HEK293T (cell line): ENCODE results near the gene PLCB1.

ENCODE experiments used
- ARNT ChIP-seq: fragments of 450-650 bp; IDR thresholded peaks from 2 replicates; pipeline ENCODE4 v1.6.1; 2017; ENCODE audit warnings: mild to moderate bottlenecking
- BHLHE40 ChIP-seq: fragments of 450-650 bp; IDR thresholded peaks from 2 replicates; pipeline ENCODE4 v1.6.1; 2016; ENCODE audit warnings: mild to moderate bottlenecking, moderate library complexity, borderline replicate concordance
- ELF4 ChIP-seq: fragments of 450-650 bp; IDR thresholded peaks from 2 replicates; pipeline ENCODE4 v1.6.1; 2017; ENCODE audit warnings: antibody characterized with exemption
- FOXA1 ChIP-seq: fragments of 450-650 bp; IDR thresholded peaks from 2 replicates; pipeline ENCODE4 v1.6.1; 2016; ENCODE audit warnings: mild to moderate bottlenecking
- FOXK2 ChIP-seq: fragments of 450-650 bp; IDR thresholded peaks from 2 replicates; pipeline ENCODE4 v1.6.1; 2016; ENCODE audit warnings: mild to moderate bottlenecking
- FOXM1 ChIP-seq: fragments of 450-650 bp; IDR thresholded peaks from 2 replicates; pipeline ENCODE4 v1.6.1; 2017; ENCODE audit warnings: mild to moderate bottlenecking, borderline replicate concordance
- NFRKB ChIP-seq: fragments of 450-650 bp; IDR thresholded peaks from 2 replicates; pipeline ENCODE4 v1.6.1; 2016; ENCODE audit warnings: mild to moderate bottlenecking, moderate library complexity
- SP1 ChIP-seq: fragments of 450-650 bp; IDR thresholded peaks from 2 replicates; pipeline ENCODE4 v1.6.1; 2017
- SUZ12 ChIP-seq: fragments of 450-650 bp; IDR thresholded peaks from 2 replicates; pipeline ENCODE4 v1.6.1; 2016; ENCODE audit warnings: mild to moderate bottlenecking
- TARDBP ChIP-seq: fragments of 450-650 bp; IDR thresholded peaks from 2 replicates; pipeline ENCODE4 v1.6.1; 2016
- ZNF384 ChIP-seq: fragments of 450-650 bp; IDR thresholded peaks from 2 replicates; pipeline ENCODE4 v1.6.1; 2016
- TF ChIP-seq, protein P1 (sequence below): fragments of 450-650 bp; IDR thresholded peaks from 2 replicates; pipeline ENCODE4 v1.6.1; 2016

- TF ChIP-seq FOXM1: no peak
- no peak for TF ChIP-seq FOXA1
- no peak for TF ChIP-seq ARNT
- TF ChIP-seq, protein P1, sequence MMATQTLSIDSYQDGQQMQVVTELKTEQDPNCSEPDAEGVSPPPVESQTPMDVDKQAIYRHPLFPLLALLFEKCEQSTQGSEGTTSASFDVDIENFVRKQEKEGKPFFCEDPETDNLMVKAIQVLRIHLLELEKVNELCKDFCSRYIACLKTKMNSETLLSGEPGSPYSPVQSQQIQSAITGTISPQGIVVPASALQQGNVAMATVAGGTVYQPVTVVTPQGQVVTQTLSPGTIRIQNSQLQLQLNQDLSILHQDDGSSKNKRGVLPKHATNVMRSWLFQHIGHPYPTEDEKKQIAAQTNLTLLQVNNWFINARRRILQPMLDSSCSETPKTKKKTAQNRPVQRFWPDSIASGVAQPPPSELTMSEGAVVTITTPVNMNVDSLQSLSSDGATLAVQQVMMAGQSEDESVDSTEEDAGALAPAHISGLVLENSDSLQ: no peak
- no peak for TF ChIP-seq FOXK2
- TF ChIP-seq NFRKB: no peak
- TF ChIP-seq BHLHE40: no peak
- TF ChIP-seq ELF4: no peak
- TF ChIP-seq TARDBP: no peak
- TF ChIP-seq SP1: no peak
- TF ChIP-seq ZNF384: no peak
- no peak for TF ChIP-seq SUZ12
Observed at GRCh38 chr20:8690074-8690473, 558.0 kb downstream of the PLCB1 start.
